ENCODE data around the gene MAGEF1.

MAGEF1 gene

GRCh38 chr3:184725176-184725719, 13.4 kb upstream of the MAGEF1 start:
- DNase-seq (ENCODE audit: low spot score) = no peak

- DNase-seq (ENCODE audit: low spot score) = no peak
Measured at GRCh38 chr3:184724699-184725098, 12.8 kb upstream of the MAGEF1 start.

- DNase-seq (ENCODE audit: low spot score) = no peak
Measured at GRCh38 chr3:184719709-184720108, 7.8 kb upstream of the MAGEF1 start.

GRCh38 chr3:184718431-184718830, 6.6 kb upstream of the MAGEF1 start:
- no peak for DNase-seq (ENCODE audit: low spot score)

- DNase-seq (ENCODE audit: low spot score) = no peak
Measured at GRCh38 chr3:184717399-184717983, 5.6 kb upstream of the MAGEF1 start.

- DNase-seq (ENCODE audit: low spot score) = no peak
Measured at GRCh38 chr3:184716622-184717398, 4.9 kb upstream of the MAGEF1 start.

GRCh38 chr3:184715943-184716621, 4.2 kb upstream of the MAGEF1 start:
- DNase-seq (ENCODE audit: low spot score) = no peak

- no peak for DNase-seq (ENCODE audit: low spot score)
Measured at GRCh38 chr3:184713521-184713920, 1.7 kb upstream of the MAGEF1 start.

- DNase-seq (ENCODE audit: low spot score) = no peak
Measured at GRCh38 chr3:184713040-184713355, 1.1 kb upstream of the MAGEF1 start.

- DNase-seq (ENCODE audit: low spot score) = no peak
Measured at GRCh38 chr3:184712248-184713039, 580 bp upstream of the MAGEF1 start.

- DNase-seq (ENCODE audit: low spot score) = no peak
Measured at GRCh38 chr3:184710870-184711492, 883 bp downstream of the MAGEF1 start.

GRCh38 chr3:184703657-184704056, 8.2 kb downstream of the MAGEF1 start:
- DNase-seq (ENCODE audit: low spot score) = no peak

- DNase-seq (ENCODE audit: low spot score) = no peak
Measured at GRCh38 chr3:184700759-184701158, 11.1 kb downstream of the MAGEF1 start.

GRCh38 chr3:184697845-184698244, 14.0 kb downstream of the MAGEF1 start:
- no peak for DNase-seq (ENCODE audit: low spot score)

GRCh38 chr3:184696697-184697096, 15.2 kb downstream of the MAGEF1 start:
- DNase-seq (ENCODE audit: low spot score) = no peak

- DNase-seq (ENCODE audit: low spot score) = no peak
Measured at GRCh38 chr3:184694716-184695115, 17.1 kb downstream of the MAGEF1 start.

- DNase-seq (ENCODE audit: low spot score) = no peak
Measured at GRCh38 chr3:184694133-184694665, 17.7 kb downstream of the MAGEF1 start.

- DNase-seq (ENCODE audit: low spot score) = no peak
Measured at GRCh38 chr3:184693011-184693975, 18.6 kb downstream of the MAGEF1 start.

- DNase-seq (ENCODE audit: low spot score) = no peak
Measured at GRCh38 chr3:184691397-184692231, 20.2 kb downstream of the MAGEF1 start.
